Keratinocyte (primary cell): ENCODE data around the gene EPB41. TPM values are rescaled to one million over a fixed set of nuclear protein-coding genes. Genes with fewer than 3 reads are reported as not detected.

Experiments used
- DNase-seq: peaks from one replicate; pipeline ENCODE4 v3.0.0-alpha.2; 2011; ENCODE audit warnings: low read depth, missing footprints, low spot score
- FAIRE-seq: peaks from 2 replicates; lab custom pipeline; 2011; peaks lifted over from hg19 to GRCh38; lab: Jason Lieb, UNC
- H2AFZ ChIP-seq: 2 replicates; pipeline ENCODE4 v1.6.0; 2012; ENCODE audit warnings: low read length, control low read depth, inconsistent platforms; ENCODE audit not compliant: control insufficient read depth
- H3K27ac ChIP-seq: 2 replicates; pipeline ENCODE4 v1.5.1; 2011; ENCODE audit warnings: low read length; ENCODE audit not compliant: control insufficient read depth, insufficient read depth
- H3K27me3 ChIP-seq: 3 replicates; pipeline ENCODE4 v1.6.0; 2011; ENCODE audit warnings: low read length; ENCODE audit not compliant: control insufficient read depth, insufficient read depth; ENCODE audit errors: extremely low read depth
- H3K36me3 ChIP-seq, 2 experiments: 2 replicates in 1 of 2; 3 replicates in 1 of 2; pipeline ENCODE4 v1.5.1; 2011; ENCODE audit warnings: low read length in 2 of 2, mild to moderate bottlenecking in 1 of 2; ENCODE audit not compliant: control insufficient read depth in 2 of 2, insufficient read depth in 2 of 2; ENCODE audit errors: extremely low read depth in 1 of 2
- H3K4me1 ChIP-seq: 3 replicates; pipeline ENCODE4 v1.5.1; 2011; ENCODE audit warnings: low read length; ENCODE audit not compliant: control insufficient read depth, insufficient read depth; ENCODE audit errors: extremely low read depth
- H3K4me2 ChIP-seq: 3 replicates; pipeline ENCODE4 v1.6.0; 2011; ENCODE audit warnings: low read depth, low read length; ENCODE audit not compliant: control insufficient read depth, insufficient read depth; ENCODE audit errors: extremely low read depth
- H3K4me3 ChIP-seq, 3 experiments: fragments of 200-600 bp in 1 of 3; sonication (generic) in 1 of 3; 2 replicates in 2 of 3; 3 replicates in 1 of 3; pipeline ENCODE4 v1.5.1; 2011 to 2016; ENCODE audit warnings: low read length in 3 of 3, mild to moderate bottlenecking in 3 of 3, control low read depth in 2 of 3, inconsistent platforms in 1 of 3, low read depth in 1 of 3, mixed read lengths in 1 of 3, mixed run types in 1 of 3, moderate library complexity in 1 of 3; ENCODE audit not compliant: control insufficient read depth in 2 of 3, insufficient read depth in 2 of 3; ENCODE audit errors: extremely low read depth in 1 of 3
- H3K79me2 ChIP-seq: 2 replicates; pipeline ENCODE4 v1.6.0; 2012; ENCODE audit warnings: low read length; ENCODE audit not compliant: control insufficient read depth, insufficient read depth
- H3K9ac ChIP-seq: 3 replicates; pipeline ENCODE4 v1.6.0; 2011; ENCODE audit warnings: low read length; ENCODE audit not compliant: control insufficient read depth, insufficient read depth; ENCODE audit errors: extremely low read depth
- H3K9me1 ChIP-seq: 3 replicates; pipeline ENCODE4 v1.6.0; 2011; ENCODE audit warnings: low read length; ENCODE audit not compliant: control insufficient read depth, insufficient read depth; ENCODE audit errors: extremely low read depth
- H3K9me3 ChIP-seq: 2 replicates; pipeline ENCODE4 v1.5.1; 2012; ENCODE audit warnings: low read depth, low read length; ENCODE audit not compliant: control insufficient read depth
- H4K20me1 ChIP-seq: 3 replicates; pipeline ENCODE4 v1.6.0; 2011; ENCODE audit warnings: low read length; ENCODE audit not compliant: control insufficient read depth, insufficient read depth; ENCODE audit errors: extremely low read depth
- CTCF ChIP-seq, 3 experiments: IDR thresholded peaks in 1 of 3; conservative IDR thresholded peaks in 1 of 3; optimal IDR thresholded peaks in 1 of 3; 2 replicates in 2 of 3; 3 replicates in 1 of 3; pipeline versions ENCODE3 to v1.5.1; 2011; ENCODE audit warnings: low read length in 3 of 3, mild to moderate bottlenecking in 3 of 3, moderate library complexity in 2 of 3, control low read depth in 1 of 3, inconsistent platforms in 1 of 3; ENCODE audit not compliant: insufficient read depth in 2 of 3; ENCODE audit errors: extremely low read depth in 1 of 3
- EZH2 ChIP-seq: IDR thresholded peaks from one replicate; pipeline ENCODE4 v1.6.1; 2012; ENCODE audit warnings: inconsistent platforms, mild to moderate bottlenecking, low read length, moderate library complexity
- dilution Hi-C: fragments of 300-500 bp; cut with MboI; formaldehyde crosslinking; loops from one replicate; pipeline ENCODE4 v1.7.0; 2020; ENCODE audit warnings: low sequenced_read_pairs; ENCODE audit not compliant: extremely low pct_ligation_motif_present
- polyA plus RNA-seq, 5 experiments: library from polyadenylated mRNA; depleted of rRNA in 3 of 5; stranded (reverse) in 3 of 5; stranded (forward) in 1 of 5; unstranded in 1 of 5; fragments of >200 nt; gene quantifications; 1 replicate in 1 of 5; 2 replicates in 3 of 5; 3 replicates in 1 of 5; pipeline versions ENCODE4 v1.2.1 to v1.2.3, GENCODE V29; 2011 to 2012; ENCODE audit warnings: missing spikeins in 2 of 5, low read depth in 1 of 5, low replicate concordance in 1 of 5

Gene EPB41
- polyA plus RNA-seq, 1 donor (not counting 4 experiments of a cell fraction or from before 2014, with no cell fraction given): 21.1 TPM

DNA sequence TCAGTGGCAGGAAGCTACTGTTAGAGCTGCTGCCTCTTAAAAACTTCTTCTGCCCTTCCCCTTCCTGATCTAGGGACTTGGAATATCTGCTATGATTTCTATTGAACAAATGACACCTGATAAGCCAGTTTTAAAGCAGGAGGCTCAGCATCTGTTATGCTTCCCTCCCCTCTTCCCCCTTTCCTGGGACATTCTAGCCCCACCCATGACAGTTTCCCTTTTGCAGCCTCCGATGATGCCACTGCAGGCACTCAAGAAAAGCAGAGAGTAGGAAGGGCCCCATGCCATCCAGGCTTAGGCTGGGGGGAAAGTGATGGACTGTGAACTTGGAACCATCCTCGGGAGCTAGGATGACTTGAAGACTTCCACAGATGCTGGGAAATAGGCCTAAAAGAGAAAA lies 15.1 kb upstream of the EPB41 start:
- H3K4me1 ChIP-seq: no peaks in the 10 kb centered on the region
- H3K9me1 ChIP-seq: no peaks in the 10 kb centered on the region
- peaks cover 5% of the 10 kb centered on the region in 2 experiments for H3K36me3 ChIP-seq
- no peak overlapping the region for H2AFZ ChIP-seq
- H3K4me3 ChIP-seq: no peak overlapping the region
- H3K9ac ChIP-seq: no peak overlapping the region
- peaks cover 8% of the 10 kb centered on the region for H3K79me2 ChIP-seq
- H3K27me3 ChIP-seq: no peaks in the 10 kb centered on the region
- no peak for DNase-seq
- H3K4me2 ChIP-seq: no peak overlapping the region
- TF ChIP-seq CTCF (optimal IDR thresholded peaks at IDR 0.05 in 1 of 3, IDR thresholded peaks at IDR 0.05 in 1 of 3, conservative IDR thresholded peaks at IDR 0.05 in 1 of 3; ENCODE audit: extremely low read depth in 1 of 3, insufficient read depth in 2 of 3, low read length in 3 of 3) (no peak), EZH2 (no peak)
- dilution Hi-C loops: no loop called here
- no peak for FAIRE-seq
- H3K9me3 ChIP-seq: no peaks in the 10 kb centered on the region
- H3K27ac ChIP-seq: no peak overlapping the region
- no peaks in the 10 kb centered on the region for H4K20me1 ChIP-seq

DNA sequence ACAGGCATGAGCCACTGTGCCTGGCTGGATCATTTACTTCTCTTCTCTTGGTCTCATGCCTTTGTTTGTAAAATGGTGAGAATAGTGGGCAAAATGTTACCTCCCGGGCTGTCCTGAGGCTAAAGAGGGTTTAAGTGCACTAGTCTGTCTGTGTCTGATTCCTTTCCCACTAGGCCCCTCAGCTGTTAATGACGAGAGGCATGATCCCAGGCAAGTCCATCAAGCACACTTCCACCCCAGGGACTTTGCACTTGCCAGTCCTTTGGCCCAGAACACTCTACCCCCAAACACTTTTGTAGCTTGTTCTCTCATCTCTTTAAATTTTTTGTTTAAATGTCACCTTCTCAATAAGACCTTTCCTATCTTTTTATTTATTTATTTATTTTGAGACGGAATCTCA lies 13.8 kb upstream of the EPB41 start:
- Histone ChIP-seq H3K4me3 (no peak overlapping the region), H3K36me3 (peaks cover 0 to 5% of the 10 kb centered on the region in 2 experiments), H3K9me3 (no peaks in the 10 kb centered on the region), H4K20me1 (no peaks in the 10 kb centered on the region), H3K4me1 (no peaks in the 10 kb centered on the region), H3K4me2 (no peak overlapping the region), H2AFZ (no peak overlapping the region), H3K9me1 (no peaks in the 10 kb centered on the region), H3K27ac (no peak overlapping the region), H3K79me2 (peaks cover 8% of the 10 kb centered on the region), H3K27me3 (no peaks in the 10 kb centered on the region), H3K9ac (no peak overlapping the region)
- FAIRE-seq: no peak
- dilution Hi-C loops: no loop called here
- no peak for DNase-seq
- TF ChIP-seq EZH2: no peak
- no peak for TF ChIP-seq CTCF (optimal IDR thresholded peaks at IDR 0.05 in 1 of 3, IDR thresholded peaks at IDR 0.05 in 1 of 3, conservative IDR thresholded peaks at IDR 0.05 in 1 of 3; ENCODE audit: extremely low read depth in 1 of 3, insufficient read depth in 2 of 3, low read length in 3 of 3)
